Fibroblast of gingiva (primary cell): ENCODE measurements around the gene C2orf81.

Source experiments
- DNase-seq: peaks from one replicate; pipeline ENCODE4 v3.0.0-alpha.2; 2011; ENCODE audit warnings: low read depth

The C2orf81 gene

DNA sequence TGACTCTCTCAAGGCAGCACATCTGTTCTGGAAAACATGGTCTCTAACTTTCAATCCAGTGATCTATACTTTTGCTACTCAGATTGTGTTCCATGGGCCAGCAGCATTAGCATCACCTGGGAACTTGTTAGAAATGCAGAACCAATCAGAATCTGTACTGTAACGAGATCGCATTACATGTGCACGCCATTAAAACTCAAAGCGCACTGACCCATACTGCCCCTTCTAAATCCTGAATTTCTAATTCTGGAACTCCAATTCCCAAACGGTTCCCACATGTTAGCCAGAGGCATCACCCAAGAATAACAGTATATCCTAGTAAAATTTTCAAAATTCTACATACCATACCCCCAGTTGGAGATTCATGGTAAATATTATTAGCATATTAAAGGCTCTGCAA, 30.8 kb downstream of the C2orf81 start:
- DNase-seq: no peak

DNA sequence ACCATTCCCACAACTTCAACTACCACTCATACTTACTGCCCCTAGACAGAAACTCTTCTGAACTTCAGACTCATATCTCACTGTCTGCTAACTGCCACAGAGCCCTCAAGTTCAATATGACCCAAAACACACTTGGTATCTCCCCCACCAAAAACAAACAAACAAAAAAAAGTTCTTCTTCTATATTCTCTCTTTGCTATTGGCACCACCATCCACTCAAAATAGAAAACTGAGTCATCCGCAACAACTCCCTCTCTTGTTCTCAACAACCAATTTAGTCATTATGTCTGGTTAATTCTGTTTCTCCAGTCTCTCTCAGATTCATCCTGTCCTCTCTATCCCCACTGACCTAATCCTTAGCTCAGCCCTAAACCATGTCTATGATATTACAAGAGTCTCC, 34.1 kb downstream of the C2orf81 start:
- DNase-seq: no peak

DNA sequence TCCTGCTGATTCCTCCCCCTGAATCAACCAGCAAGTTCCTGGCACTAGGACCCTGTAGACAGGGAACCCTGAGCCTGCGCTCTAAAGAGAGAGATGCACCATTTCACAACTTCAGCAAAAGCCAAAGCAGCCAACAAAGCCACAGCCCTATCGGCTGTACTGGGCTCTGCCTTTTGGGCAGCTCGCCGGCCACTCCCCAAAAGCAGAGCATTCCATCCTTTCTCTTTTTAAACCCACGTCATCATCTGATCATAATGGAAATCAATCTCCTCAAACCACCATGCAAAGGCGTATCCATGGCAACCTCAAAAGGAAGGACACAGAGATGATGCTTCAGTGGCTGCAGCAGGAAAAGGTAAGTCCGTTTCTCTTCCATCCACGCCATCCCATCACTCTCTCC, 36.0 kb downstream of the C2orf81 start:
- DNase-seq: peak; percentile 18

DNA sequence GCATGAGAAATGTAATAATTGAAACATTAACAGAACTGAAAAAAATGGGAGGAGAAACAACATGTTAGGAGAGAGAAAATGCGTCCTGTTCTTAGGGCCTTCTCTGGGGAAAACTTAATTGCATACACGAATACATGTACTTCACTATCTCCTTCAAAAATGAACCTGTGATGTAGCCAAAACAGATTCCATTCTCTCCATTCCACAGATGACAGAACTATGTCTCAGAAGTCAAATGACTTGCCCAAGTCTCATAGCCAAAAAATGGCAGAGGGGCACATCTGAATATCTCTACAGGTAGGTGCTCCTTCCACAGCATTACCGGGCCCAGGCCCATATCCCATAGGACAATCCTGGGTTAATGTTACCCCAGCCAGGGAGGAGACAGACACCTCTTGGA, 37.4 kb downstream of the C2orf81 start:
- DNase-seq: peak; percentile 34

DNA sequence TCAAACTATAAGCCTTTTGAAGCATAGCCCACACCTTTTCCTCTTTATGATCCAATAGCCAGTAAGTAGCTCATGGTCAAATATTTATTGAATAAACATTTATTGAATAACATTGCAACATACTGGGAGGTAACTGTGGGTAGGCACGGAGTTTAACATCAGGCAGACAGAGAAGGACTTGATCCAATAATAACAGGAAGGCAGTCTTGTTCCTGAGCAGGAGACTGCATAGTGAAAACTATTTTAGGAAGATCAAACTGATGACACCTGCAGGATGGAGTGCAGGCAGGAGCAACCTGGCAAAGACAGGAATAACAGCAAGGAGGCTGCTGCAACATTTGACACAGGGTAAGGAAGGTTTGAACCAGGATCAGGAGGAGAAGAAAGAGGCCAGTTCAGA, 38.2 kb downstream of the C2orf81 start:
- peak; percentile 74 for DNase-seq

DNA sequence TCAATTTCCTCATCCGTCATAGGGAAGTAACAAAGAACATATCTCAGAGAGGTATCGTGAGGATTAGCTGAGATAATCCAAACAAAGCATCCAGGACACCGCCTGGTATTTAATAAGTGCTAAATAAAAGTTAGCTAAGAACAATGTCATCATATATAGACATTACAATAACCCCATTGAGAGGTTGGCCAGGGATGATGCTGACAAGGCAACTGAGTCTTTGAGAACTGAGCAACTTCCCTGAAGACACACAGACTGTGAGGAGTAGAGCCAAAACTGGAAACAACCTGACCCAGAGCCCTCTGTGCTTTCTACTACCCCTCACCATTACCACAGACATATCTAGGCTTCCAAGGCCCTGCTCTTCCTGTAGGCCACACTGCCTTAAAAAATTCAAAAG, 39.7 kb downstream of the C2orf81 start:
- DNase-seq: no peak

DNA sequence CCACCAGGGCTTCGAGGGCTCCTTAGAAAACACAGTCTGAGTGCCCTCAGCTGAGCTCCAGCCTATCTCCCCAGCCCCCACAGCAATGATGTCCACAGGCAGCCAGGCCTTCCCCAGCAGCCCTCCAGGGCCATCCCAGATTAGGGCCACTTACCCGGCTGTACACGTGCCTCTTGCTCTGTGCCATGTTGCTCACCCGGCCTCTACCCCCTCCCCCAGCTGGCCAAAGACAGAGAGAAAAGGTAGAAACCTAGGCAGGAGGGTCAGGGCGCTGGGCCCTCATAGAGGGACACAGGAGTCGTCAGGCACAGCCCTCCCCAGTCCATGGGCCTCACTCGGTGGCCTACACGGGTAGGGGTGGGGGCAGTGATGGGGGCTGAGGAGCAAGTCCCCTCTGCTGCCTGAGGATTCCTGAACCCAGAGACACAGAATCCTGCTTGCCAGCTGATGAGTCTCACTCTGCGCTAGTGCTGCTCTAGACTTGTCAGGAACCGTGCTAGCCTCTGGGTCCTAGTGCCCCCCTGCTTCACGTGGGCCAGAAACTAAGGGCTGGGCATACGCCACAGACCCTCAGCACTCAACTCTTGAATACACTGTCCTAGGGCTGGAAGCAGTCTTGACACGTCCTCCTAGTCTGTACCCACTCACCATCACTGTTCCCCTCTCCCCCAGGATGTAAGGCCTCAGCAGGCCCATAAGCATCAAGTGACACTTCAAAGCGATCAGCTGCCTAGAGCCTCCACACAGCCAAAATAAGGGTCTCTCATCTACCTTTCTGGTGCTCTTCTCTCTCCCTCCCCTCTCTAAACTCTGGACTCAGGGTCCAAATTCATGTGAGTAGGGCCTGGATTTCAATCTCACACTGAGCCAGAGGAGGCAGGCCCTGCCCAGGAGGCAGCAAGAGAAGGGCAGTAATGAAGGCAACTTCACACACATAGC, 41.3 kb downstream of the C2orf81 start, which contains the start of gene DCTN1:
TSS of gene DCTN1 (minus strand) at position 461 of the 939 bp plus-strand sequence. CDS start at position 187, 274 bp downstream.
- peak; percentile 56 for DNase-seq

DNA sequence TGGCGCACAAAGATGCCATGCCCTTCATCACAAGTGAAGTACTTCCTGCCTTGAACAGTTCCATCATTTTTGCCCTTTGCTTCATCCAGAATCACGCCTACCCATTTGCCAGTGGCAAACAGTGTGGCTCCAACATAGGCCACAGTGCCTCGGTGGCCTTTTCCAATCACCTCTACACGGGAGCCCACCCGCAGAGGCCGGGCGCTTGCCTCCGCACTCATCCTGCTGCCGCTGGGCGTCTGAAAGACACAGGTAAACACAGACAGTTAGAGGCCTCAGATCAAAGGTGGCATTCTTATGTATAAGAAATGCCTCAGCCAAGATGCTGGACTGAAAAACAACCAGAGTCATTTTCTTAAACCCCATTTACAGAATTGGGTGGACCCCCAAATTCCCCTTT, 43.4 kb downstream of the C2orf81 start:
- DNase-seq: no peak

DNA sequence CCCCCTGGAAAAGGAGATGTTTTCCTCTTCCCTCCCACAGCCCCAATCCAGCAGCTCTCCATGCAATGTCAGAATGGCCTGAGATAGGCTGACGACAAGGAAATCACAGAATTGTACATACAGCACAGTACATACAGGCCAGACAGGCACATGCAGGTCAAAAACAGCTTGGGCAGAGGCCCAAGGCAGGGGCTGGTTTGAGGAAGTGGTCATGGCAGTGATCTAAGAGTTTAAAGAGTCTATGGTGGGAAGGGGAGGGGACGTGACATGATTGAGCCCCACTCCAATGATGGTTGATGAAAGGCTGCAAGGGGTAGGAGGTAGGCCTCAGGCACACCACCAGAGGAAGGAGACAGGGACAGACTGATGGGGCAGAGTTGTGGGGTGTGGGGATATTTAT, 45.6 kb downstream of the C2orf81 start:
- no peak for DNase-seq

DNA sequence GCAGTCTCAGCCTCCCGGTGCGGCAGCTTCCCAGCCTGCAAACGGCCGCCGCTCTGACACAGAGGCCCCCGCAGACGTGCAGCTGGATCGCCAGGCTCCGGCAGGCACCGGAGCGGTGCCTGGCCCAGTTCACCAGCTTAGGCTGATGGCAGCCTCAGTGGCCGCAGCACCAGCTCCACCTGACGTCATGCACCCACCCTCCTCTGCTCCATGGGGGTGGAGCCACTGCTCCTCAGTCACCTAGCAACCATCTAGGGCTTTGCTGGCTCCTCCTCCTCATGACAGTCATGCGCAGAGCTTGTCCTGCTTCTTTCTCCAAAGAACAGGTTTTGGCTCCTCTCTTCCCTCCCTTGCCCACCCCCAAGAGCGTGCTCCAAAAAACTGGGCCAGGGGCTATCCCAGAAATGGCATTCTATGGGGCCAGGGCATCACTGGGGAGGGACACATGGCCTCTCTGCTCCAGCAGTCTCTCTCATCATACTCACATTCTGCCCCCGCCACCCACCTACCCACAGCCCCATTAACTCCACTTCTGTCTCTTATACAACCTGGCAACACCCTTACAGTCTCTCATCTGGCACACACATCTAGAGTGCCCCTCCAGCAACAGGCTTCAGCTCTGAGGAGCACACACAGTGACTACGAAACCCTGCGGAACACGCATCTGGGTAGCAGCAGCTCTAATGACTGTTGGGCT, 46.8 kb downstream of the C2orf81 start:
- DNase-seq: peak; percentile 53

DNA sequence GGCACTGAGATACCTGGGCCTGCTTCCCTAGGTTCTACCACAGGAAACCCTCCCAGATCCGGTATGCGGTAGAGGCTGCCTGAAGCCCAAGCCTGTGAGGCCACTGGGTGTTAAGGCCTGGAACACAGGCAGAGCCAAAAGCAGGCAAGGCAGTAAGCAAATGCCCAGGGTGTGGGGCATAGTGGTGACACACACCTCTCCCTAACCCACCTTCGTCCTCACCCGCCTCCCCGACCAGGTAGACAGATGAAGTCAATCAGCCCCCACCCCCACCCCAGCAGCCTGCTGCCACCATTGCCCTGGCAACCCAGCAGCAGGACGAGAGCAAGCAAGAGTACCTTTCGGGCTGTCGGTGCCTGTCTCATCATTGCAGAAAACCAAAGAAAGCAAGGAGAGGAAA, 47.4 kb downstream of the C2orf81 start:
- no peak for DNase-seq

DNA sequence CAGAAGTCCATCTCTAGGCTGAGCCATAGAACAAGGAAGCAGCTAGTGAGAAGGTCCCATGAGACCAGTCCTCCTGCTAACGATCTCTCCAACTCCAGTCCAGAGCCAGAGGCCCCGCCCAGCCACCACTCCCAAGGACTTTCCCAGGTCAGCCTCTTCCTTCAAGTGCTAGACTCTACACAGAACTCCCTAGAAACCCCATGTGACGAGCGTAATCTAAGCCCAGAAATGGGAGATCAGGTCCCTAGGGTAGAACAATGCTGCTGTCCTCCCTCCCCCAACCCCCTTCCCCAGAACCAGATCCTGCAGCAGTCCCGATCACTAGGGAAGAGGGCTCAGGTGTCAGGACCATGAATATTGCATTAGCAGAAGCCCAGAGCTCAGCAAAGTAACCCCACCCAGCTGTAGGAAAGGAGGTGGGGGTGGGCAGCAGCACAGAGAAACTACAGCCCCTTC, 48.2 kb downstream of the C2orf81 start:
- peak; percentile 14 for DNase-seq

DNA sequence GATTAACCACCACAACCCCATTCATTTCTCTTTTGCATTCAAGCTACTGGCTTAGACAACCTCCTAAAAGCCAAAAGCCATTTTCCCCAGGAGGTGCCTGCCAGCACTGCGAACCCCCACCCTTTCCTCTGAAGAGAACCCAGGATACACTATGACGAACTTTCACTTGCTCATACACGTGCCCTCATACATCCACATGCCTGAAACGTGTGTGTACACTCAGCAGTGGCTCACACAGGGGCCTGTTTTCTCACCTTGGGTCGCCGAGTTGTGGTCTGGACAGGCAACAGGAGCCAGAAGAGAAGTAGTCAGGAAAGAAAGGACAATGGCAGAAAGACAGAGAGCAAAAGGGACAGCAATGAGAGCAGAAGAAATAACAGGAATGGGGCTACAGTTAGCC, 48.7 kb downstream of the C2orf81 start:
- no peak for DNase-seq

DNA sequence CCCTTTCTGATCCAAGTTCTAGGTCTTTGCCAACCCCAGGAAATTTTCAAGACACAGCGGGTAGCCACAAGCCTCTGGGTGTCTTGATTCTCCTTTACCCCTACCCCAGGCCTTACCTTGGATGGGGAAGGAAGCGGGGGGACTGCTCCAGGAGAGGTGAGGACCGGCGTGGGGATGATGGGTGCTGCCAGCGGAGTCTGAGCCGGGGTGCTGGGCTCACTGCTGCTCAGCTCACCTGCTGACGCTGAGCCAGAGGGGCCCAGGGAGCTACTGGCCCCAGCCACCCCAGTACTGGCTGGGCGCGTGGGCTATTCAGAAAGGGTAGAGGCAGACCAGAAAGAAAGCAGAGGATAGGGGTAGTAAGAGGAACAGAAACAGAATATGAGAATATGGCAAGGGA, 50.0 kb downstream of the C2orf81 start:
- no peak for DNase-seq

DNA sequence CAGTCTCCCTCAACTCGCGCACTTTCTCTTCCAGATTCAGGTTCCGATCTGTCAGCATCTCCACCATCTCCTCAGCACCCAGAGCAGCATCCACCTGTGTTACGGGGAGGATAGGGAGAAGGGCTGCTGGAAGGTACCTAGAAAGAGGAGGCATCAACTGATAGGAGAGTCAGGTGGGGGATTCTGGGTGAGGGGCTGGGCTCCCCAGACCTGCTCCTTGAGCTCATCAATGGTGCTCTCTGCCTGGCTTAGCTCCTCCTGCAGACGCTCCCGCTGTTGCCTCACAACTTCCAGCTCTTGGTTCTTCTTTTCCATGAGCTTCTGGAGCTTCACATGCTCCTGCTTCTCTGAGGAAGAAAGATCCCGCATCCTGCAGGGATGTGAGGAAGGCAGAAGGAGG, 51.4 kb downstream of the C2orf81 start:
- DNase-seq: no peak

DNA sequence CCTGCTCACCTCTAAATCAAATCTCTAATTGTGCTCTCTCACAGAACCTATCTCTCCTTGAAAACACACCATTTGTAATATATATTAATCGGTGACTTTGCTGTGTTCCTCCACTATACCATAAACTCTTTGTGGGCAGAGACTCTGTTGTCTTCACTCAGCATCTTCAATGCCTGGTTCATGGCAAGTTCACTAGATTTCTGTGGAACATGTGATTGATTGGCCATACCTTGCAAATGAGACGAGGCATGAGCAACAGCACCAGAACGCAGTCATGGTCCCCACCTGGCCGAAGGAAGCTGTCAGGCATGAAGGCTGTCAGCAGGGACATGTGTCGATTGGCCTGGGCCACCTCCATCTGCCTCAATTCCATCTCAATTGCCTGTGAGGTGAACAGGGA, 52.9 kb downstream of the C2orf81 start:
- DNase-seq: no peak

DNA sequence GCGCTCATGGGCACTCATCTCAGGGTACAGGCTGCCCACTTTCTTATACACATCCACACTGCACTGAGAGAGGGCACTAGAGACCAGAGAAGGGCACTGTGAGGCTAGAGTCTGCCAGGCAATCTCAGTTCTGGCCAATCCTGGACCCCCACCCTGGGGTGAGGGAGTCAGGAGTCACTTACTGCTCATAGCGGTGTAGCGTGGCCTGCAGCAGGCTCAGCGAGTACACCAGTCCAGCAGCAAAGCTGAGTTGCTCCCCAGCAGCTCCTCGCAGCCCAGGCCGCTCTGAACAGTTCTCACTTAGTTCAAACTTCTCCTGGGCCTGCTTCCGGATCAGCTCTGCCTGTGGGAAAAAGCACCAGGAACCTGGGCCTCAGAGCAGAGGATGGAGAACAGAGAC, 53.6 kb downstream of the C2orf81 start:
- no peak for DNase-seq

DNA sequence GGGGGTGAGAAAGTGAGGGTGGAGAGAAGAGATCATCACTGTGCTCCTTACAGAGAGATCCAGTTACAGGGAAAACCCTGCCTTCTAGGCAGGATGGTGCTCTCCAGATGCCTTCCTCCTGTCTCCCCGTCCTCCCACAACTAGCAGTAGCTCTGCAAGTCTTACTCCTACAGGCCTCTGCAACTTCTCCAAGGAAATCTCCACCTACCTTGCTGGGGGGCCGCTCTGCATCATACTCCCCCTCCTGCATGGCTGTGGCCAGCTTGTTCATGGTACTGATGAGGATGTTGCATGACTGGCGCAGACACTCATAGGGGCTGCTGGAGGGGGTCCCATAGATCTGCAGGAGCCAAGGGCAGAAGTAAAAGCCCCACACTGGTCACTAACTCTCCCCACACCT, 55.4 kb downstream of the C2orf81 start:
- DNase-seq: no peak

DNA sequence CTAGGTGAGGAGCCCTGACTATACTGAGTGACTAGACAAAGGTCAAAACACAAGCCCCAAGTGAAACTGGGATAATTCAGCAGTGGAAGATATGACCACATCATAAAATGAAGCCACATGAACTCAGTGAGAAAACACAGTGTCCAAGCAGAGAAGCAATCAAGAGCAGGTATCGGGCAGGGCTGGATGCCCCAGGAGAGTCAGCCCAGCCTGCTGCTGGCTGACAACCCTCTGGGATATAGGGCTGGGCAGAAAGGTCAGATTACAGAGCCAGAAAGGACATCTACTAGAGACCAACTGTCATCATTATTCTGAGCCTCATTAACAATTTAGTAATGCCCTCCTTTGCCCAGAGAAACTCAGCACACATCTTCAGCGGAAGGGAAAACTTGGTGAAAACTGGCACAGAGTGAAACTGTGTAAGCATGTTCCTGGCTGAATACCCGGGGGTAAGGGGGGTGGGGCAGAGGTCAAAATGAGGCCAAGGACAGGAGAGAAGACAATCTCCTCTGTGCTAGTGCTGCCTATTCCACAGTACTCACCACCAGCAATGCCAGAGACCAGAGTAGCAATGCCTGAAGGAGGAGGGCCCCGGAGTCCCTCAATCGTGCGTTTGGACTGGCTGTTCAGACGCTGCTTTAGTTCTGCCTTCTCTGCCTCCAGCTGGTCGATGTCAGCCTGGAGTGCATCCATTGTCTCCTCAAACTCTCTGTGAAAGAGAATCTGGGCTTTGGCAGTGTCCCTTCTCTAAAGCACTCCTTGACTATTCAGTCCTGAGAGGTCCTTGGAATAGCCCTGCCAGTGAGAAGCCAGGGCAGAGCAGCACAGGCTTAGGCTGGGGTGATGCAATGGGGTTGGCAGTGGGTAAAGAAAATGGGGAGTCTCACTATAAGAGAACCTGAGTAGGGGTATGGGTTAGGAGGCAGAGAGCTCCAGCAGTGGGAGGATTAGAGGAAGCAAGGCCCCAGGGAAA, 56.6 kb downstream of the C2orf81 start:
- DNase-seq: no peak
